Esophagus squamous epithelium (tissue), 5 donors: ENCODE measurements around the gene CCDC154. TPM values are rescaled to one million over a fixed set of nuclear protein-coding genes. Genes with fewer than 3 reads are reported as not detected.

Experiments
- DNase-seq: peaks from one replicate; lab custom pipeline; 2025; lab: John Stamatoyannopoulos, UW
- H3K27ac ChIP-seq, 4 donors: fragments of 200-600 bp; sonication (generic); one replicate each; pipeline ENCODE4 v1.5.1; 2016 to 2019; ENCODE audit warnings: mild to moderate bottlenecking in 1 of 4
- H3K27me3 ChIP-seq, 4 donors: fragments of 200-600 bp; sonication (generic); 1 replicate in 3 of 4; 2 replicates in 1 of 4; pipeline versions ENCODE4 v1.5.1 to v1.6.0; 2017 to 2021; ENCODE audit warnings: antibody characterized with exemption in 1 of 4
- H3K36me3 ChIP-seq, 3 donors: fragments of 200-600 bp; sonication (generic); one replicate each; pipeline ENCODE4 v1.5.1; 2016 to 2019
- H3K4me1 ChIP-seq, 3 donors: fragments of 200-600 bp; sonication (generic); one replicate each; pipeline ENCODE4 v1.5.1; 2017 to 2019
- H3K4me3 ChIP-seq, 4 donors: fragments of 200-600 bp; sonication (generic); 1 replicate in 3 of 4; 2 replicates in 1 of 4; pipeline ENCODE4 v1.5.1; 2016 to 2019; ENCODE audit warnings: mild to moderate bottlenecking in 2 of 4, moderate library complexity in 1 of 4
- H3K9me3 ChIP-seq, 3 donors: fragments of 200-600 bp; sonication (generic); one replicate each; pipeline ENCODE4 v1.5.1; 2016 to 2019
- CTCF ChIP-seq, 6 experiments: fragments of 450-650 bp in 4 of 6; fragments of 200-600 bp in 2 of 6; sonication (generic) in 2 of 6; IDR thresholded peaks; one replicate each; pipeline ENCODE4 v1.5.1; 2016 to 2019; ENCODE audit warnings: antibody characterized with exemption in 6 of 6, mild to moderate bottlenecking in 4 of 6, moderate library complexity in 4 of 6
- POLR2A ChIP-seq, 4 donors: fragments of 450-650 bp; IDR thresholded peaks; one replicate each; pipeline ENCODE4 v1.6.1; 2017; ENCODE audit warnings: antibody characterized with exemption in 4 of 4, mild to moderate bottlenecking in 4 of 4, moderate library complexity in 3 of 4
- WGBS, 2 donors: methylation state at CpG; one replicate each; pipeline ENCODE4 v1.1.5; 2018; 5-methylcytosine and 5-hydroxymethylcytosine counted together
- intact Hi-C: fragments of 100-400 bp; cut with DNase I; formaldehyde crosslinking; loops from one replicate; pipeline ENCODE4 v1.15.0; 2022
- total RNA-seq, 4 donors: library from RNA; depleted of rRNA; stranded (reverse); fragments of >200 nt; gene quantifications; one replicate each; pipeline ENCODE4 v1.1.0, GENCODE V29; 2016
- donor health status: DM: yes; HTN: yes; CAD: no.

The CCDC154 gene
- total RNA-seq = under 1 TPM in 1 of 4 donors, not detected in 3; 0.95 TPM

- H3K4me1 ChIP-seq = no peaks in the 10 kb centered on the region
- WGBS, 2 donors = 74 to 80% methylated on average over 1 to 8 of the region's 27 CpGs
- DNase-seq = no peak
- intact Hi-C loops = no loop called here
- no peaks in the 10 kb centered on the region for H3K9me3 ChIP-seq
- no peak for TF ChIP-seq CTCF (IDR thresholded peaks at IDR 0.05)
- TF ChIP-seq POLR2A (IDR thresholded peaks at IDR 0.05) = no peak
- H3K36me3 ChIP-seq = peaks cover 0 to 40% (median 4%) of the 10 kb centered on the region in 3 donors
- H3K27me3 ChIP-seq = no peaks in the 10 kb centered on the region
- no peak within 1 kb of the TSS for H3K27ac ChIP-seq
- no peak within 1 kb of the TSS for H3K4me3 ChIP-seq
These were observed at the start of gene CCDC154 for GRCh38 chr16:1443980-1444729. TSS of gene CCDC154 (minus strand) at chr16:1444556. CDS start at chr16:1444322, 234 bp downstream.

GRCh38 chr16:1493746-1494094, 49.4 kb upstream of the CCDC154 start:
- WGBS, 2 donors = 0% methylated on average over 4 of the region's 30 CpGs; no CpG with 5 or more reads in 1 of the 2 donors
- no peak for TF ChIP-seq CTCF (IDR thresholded peaks at IDR 0.05)
- no peaks in the 10 kb centered on the region for H3K27me3 ChIP-seq
- H3K36me3 ChIP-seq = peaks cover 5 to 40% (median 10%) of the 10 kb centered on the region in 3 donors
- H3K9me3 ChIP-seq = no peaks in the 10 kb centered on the region
- H3K4me3 ChIP-seq = peak overlapping the region; percentile 86 to 94 (median 91)
- peaks cover 16 to 32% (median 17%) of the 10 kb centered on the region in 3 donors for H3K4me1 ChIP-seq
- DNase-seq = no peak
- intact Hi-C loops = no loop called here
- H3K27ac ChIP-seq = peak overlapping the region; percentile 82 to 95 (median 93)

GRCh38 chr16:1492923-1493745, 48.8 kb upstream of the CCDC154 start, which contains the start of gene TELO2:
TSS of gene TELO2 (plus strand) at chr16:1493360. CDS start at chr16:1494282, 922 bp downstream.
- intact Hi-C loops = no loop called here
- no peak for DNase-seq
- TF ChIP-seq POLR2A (IDR thresholded peaks at IDR 0.05) (peak in 1 of 4 donors; percentile 36), CTCF (IDR thresholded peaks at IDR 0.05) (peak in 1 of 6 experiments; percentile 7)
- Histone ChIP-seq H3K4me1 (peaks cover 16 to 32% (median 17%) of the 10 kb centered on the region in 3 donors), H3K27me3 (no peaks in the 10 kb centered on the region), H3K9me3 (no peaks in the 10 kb centered on the region), H3K27ac (peak within 1 kb of the TSS; percentile 82 to 95 (median 93)), H3K36me3 (peaks cover 5 to 35% (median 10%) of the 10 kb centered on the region in 3 donors), H3K4me3 (peak within 1 kb of the TSS; percentile 86 to 94 (median 91))
- WGBS, 2 donors = 6 to 12% methylated on average over 6 to 8 of the region's 89 CpGs

- peak overlapping the region; percentile 86 to 94 (median 91) for H3K4me3 ChIP-seq
- intact Hi-C loops = no loop called here
These were observed 47.9 kb upstream of the CCDC154 start for GRCh38 chr16:1492082-1492922.

More at GRCh38 chr16:1492082-1492922, 47.9 kb upstream of the CCDC154 start:
- peak overlapping the region; percentile 82 to 95 (median 93) for H3K27ac ChIP-seq
- TF ChIP-seq CTCF (IDR thresholded peaks at IDR 0.05) = no peak
- TF ChIP-seq POLR2A (IDR thresholded peaks at IDR 0.05) = no peak
- H3K4me1 ChIP-seq = peaks cover 16 to 32% (median 17%) of the 10 kb centered on the region in 3 donors
- no peak for DNase-seq
- H3K27me3 ChIP-seq = no peaks in the 10 kb centered on the region
- peaks cover 5 to 26% (median 8%) of the 10 kb centered on the region in 3 donors for H3K36me3 ChIP-seq
- 81 to 90% methylated on average over 19 to 23 of the region's 23 CpGs for WGBS, 2 donors
- no peaks in the 10 kb centered on the region for H3K9me3 ChIP-seq
